Measurements from ENCODE around the gene PCDH7.

PCDH7 gene

GRCh38 chr4:30719454-30720020 is 632 bp upstream of the PCDH7 start:
- Histone ChIP-seq H3K9me3 (ENCODE audit: control insufficient read depth, low read length) (no peaks in the 10 kb centered on the region), H3K36me3 (ENCODE audit: control insufficient read depth, insufficient read depth, low read length) (peaks cover 20% of the 10 kb centered on the region), H3K4me3 (ENCODE audit: extremely low read depth, insufficient read depth, low read length, poor library complexity, severe bottlenecking) (peak overlapping the region; percentile 73), H3K4me1 (ENCODE audit: control insufficient read depth, insufficient read depth, low read length, poor library complexity, severe bottlenecking) (peaks cover 3% of the 10 kb centered on the region), H3K27ac (ENCODE audit: low read depth, low read length, severe bottlenecking) (peak overlapping the region; percentile 97)
- 0% methylated on average over 24 to 42 of the region's 42 CpGs for WGBS, 2 experiments (ENCODE audit: insufficient coverage in 2 of 2)

- Histone ChIP-seq H3K4me3 (ENCODE audit: extremely low read depth, insufficient read depth, low read length, poor library complexity, severe bottlenecking) (peak overlapping the region; percentile 73), H3K27ac (ENCODE audit: low read depth, low read length, severe bottlenecking) (peak overlapping the region; percentile 97), H3K36me3 (ENCODE audit: control insufficient read depth, insufficient read depth, low read length) (peaks cover 20% of the 10 kb centered on the region), H3K4me1 (ENCODE audit: control insufficient read depth, insufficient read depth, low read length, poor library complexity, severe bottlenecking) (peaks cover 3% of the 10 kb centered on the region), H3K9me3 (ENCODE audit: control insufficient read depth, low read length) (no peaks in the 10 kb centered on the region)
- WGBS, 2 experiments (ENCODE audit: insufficient coverage in 2 of 2), result 0% methylated on average over 24 to 35 of the region's 41 CpGs
Observed at GRCh38 chr4:30720661-30721184, 554 bp downstream of the PCDH7 start.

DNA sequence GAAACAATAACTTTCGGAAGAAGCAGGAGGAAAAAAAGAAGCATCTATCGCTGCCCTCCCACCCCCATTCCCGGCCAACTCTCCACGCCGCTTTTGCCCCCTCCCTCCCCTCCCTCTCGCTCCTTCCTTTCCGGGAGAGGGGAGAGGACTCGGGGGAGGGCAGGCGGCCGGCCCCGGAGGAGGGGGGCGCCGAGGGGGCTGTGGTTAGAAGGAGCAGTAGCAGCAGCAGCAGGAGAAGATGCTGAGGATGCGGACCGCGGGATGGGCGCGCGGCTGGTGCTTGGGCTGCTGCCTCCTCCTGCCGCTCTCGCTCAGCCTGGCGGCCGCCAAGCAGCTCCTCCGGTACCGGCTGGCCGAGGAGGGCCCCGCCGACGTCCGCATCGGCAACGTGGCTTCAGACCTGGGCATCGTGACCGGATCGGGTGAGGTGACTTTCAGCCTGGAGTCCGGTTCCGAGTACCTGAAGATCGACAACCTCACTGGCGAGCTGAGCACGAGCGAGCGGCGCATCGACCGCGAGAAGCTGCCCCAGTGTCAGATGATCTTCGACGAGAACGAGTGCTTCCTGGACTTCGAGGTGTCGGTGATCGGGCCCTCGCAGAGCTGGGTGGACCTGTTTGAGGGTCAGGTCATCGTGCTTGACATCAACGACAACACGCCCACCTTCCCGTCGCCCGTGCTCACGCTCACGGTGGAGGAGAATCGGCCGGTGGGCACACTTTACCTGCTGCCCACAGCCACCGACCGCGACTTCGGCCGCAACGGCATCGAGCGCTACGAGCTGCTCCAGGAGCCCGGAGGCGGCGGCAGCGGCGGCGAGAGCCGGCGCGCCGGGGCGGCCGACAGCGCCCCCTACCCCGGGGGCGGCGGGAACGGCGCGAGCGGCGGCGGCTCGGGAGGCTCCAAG is 1.3 kb downstream of the PCDH7 start:
- H3K36me3 ChIP-seq (ENCODE audit: control insufficient read depth, insufficient read depth, low read length), result peaks cover 20% of the 10 kb centered on the region
- H3K4me3 ChIP-seq (ENCODE audit: extremely low read depth, insufficient read depth, low read length, poor library complexity, severe bottlenecking), result peak overlapping the region; percentile 73
- H3K4me1 ChIP-seq (ENCODE audit: control insufficient read depth, insufficient read depth, low read length, poor library complexity, severe bottlenecking), result peaks cover 3% of the 10 kb centered on the region
- peak overlapping the region; percentile 97 for H3K27ac ChIP-seq (ENCODE audit: low read depth, low read length, severe bottlenecking)
- WGBS, 2 experiments (ENCODE audit: insufficient coverage in 2 of 2), result 0% methylated on average over 50 to 69 of the region's 95 CpGs
- no peaks in the 10 kb centered on the region for H3K9me3 ChIP-seq (ENCODE audit: control insufficient read depth, low read length)

GRCh38 chr4:30722092-30722358 is 1.9 kb downstream of the PCDH7 start:
- H3K36me3 ChIP-seq (ENCODE audit: control insufficient read depth, insufficient read depth, low read length), result peaks cover 20% of the 10 kb centered on the region
- H3K9me3 ChIP-seq (ENCODE audit: control insufficient read depth, low read length), result no peaks in the 10 kb centered on the region
- peak overlapping the region; percentile 73 for H3K4me3 ChIP-seq (ENCODE audit: extremely low read depth, insufficient read depth, low read length, poor library complexity, severe bottlenecking)
- H3K27ac ChIP-seq (ENCODE audit: low read depth, low read length, severe bottlenecking), result no peak overlapping the region
- H3K4me1 ChIP-seq (ENCODE audit: control insufficient read depth, insufficient read depth, low read length, poor library complexity, severe bottlenecking), result peaks cover 3% of the 10 kb centered on the region
- WGBS, 2 experiments (ENCODE audit: insufficient coverage in 2 of 2), result 0% methylated on average over 38 to 39 of the region's 39 CpGs

- Histone ChIP-seq H3K27ac (ENCODE audit: low read depth, low read length, severe bottlenecking) (no peak overlapping the region), H3K36me3 (ENCODE audit: control insufficient read depth, insufficient read depth, low read length) (peaks cover 20% of the 10 kb centered on the region), H3K9me3 (ENCODE audit: control insufficient read depth, low read length) (no peaks in the 10 kb centered on the region), H3K4me1 (ENCODE audit: control insufficient read depth, insufficient read depth, low read length, poor library complexity, severe bottlenecking) (peaks cover 3% of the 10 kb centered on the region), H3K4me3 (ENCODE audit: extremely low read depth, insufficient read depth, low read length, poor library complexity, severe bottlenecking) (peak overlapping the region; percentile 73)
- WGBS, 2 experiments (ENCODE audit: insufficient coverage in 2 of 2), result 3 to 4% methylated on average over 74 to 75 of the region's 77 CpGs
Observed at GRCh38 chr4:30722359-30723200, 2.4 kb downstream of the PCDH7 start.

GRCh38 chr4:30723201-30723955 is 3.2 kb downstream of the PCDH7 start:
- Histone ChIP-seq H3K4me3 (ENCODE audit: extremely low read depth, insufficient read depth, low read length, poor library complexity, severe bottlenecking) (peak overlapping the region; percentile 73), H3K4me1 (ENCODE audit: control insufficient read depth, insufficient read depth, low read length, poor library complexity, severe bottlenecking) (peaks cover 3% of the 10 kb centered on the region), H3K36me3 (ENCODE audit: control insufficient read depth, insufficient read depth, low read length) (peaks cover 20% of the 10 kb centered on the region), H3K27ac (ENCODE audit: low read depth, low read length, severe bottlenecking) (no peak overlapping the region), H3K9me3 (ENCODE audit: control insufficient read depth, low read length) (no peaks in the 10 kb centered on the region)
- WGBS, 2 experiments (ENCODE audit: insufficient coverage in 2 of 2), result 21 to 25% methylated on average over 9 to 11 of the region's 15 CpGs

DNA sequence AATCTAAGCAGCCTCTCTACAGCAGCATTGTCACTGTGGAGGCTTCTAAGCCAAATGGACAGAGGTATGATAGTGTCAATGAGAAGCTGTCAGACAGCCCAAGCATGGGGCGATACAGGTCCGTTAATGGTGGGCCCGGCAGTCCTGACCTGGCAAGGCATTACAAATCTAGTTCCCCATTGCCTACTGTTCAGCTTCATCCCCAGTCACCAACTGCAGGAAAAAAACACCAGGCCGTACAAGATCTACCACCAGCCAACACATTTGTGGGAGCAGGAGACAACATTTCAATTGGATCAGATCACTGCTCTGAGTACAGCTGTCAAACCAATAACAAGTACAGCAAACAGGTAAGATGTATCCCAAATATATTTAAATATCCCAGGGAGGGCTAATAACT is 4.1 kb downstream of the PCDH7 start:
- Histone ChIP-seq H3K9me3 (ENCODE audit: control insufficient read depth, low read length) (no peaks in the 10 kb centered on the region), H3K4me1 (ENCODE audit: control insufficient read depth, insufficient read depth, low read length, poor library complexity, severe bottlenecking) (peaks cover 3% of the 10 kb centered on the region), H3K27ac (ENCODE audit: low read depth, low read length, severe bottlenecking) (no peak overlapping the region), H3K36me3 (ENCODE audit: control insufficient read depth, insufficient read depth, low read length) (peaks cover 20% of the 10 kb centered on the region), H3K4me3 (ENCODE audit: extremely low read depth, insufficient read depth, low read length, poor library complexity, severe bottlenecking) (peak overlapping the region; percentile 73)
- WGBS, 2 experiments (ENCODE audit: insufficient coverage in 2 of 2), result 45 to 67% methylated on average over 3 of the region's 4 CpGs

- H3K36me3 ChIP-seq (ENCODE audit: control insufficient read depth, insufficient read depth, low read length), result peaks cover 20% of the 10 kb centered on the region
- peak overlapping the region; percentile 73 for H3K4me3 ChIP-seq (ENCODE audit: extremely low read depth, insufficient read depth, low read length, poor library complexity, severe bottlenecking)
- no CpG with 5 or more reads among the region's 2 CpGs for WGBS, 2 experiments (ENCODE audit: insufficient coverage in 2 of 2)
- H3K27ac ChIP-seq (ENCODE audit: low read depth, low read length, severe bottlenecking), result no peak overlapping the region
- H3K4me1 ChIP-seq (ENCODE audit: control insufficient read depth, insufficient read depth, low read length, poor library complexity, severe bottlenecking), result peaks cover 3% of the 10 kb centered on the region
- H3K9me3 ChIP-seq (ENCODE audit: control insufficient read depth, low read length), result no peaks in the 10 kb centered on the region
Observed at GRCh38 chr4:30725562-30725961, 5.4 kb downstream of the PCDH7 start.

GRCh38 chr4:30726090-30726675 is 6.0 kb downstream of the PCDH7 start:
- H3K4me1 ChIP-seq (ENCODE audit: control insufficient read depth, insufficient read depth, low read length, poor library complexity, severe bottlenecking), result peaks cover 3% of the 10 kb centered on the region
- H3K9me3 ChIP-seq (ENCODE audit: control insufficient read depth, low read length), result no peaks in the 10 kb centered on the region
- no CpG with 5 or more reads among the region's 2 CpGs for WGBS, 2 experiments (ENCODE audit: insufficient coverage in 2 of 2)
- H3K27ac ChIP-seq (ENCODE audit: low read depth, low read length, severe bottlenecking), result no peak overlapping the region
- peak overlapping the region; percentile 73 for H3K4me3 ChIP-seq (ENCODE audit: extremely low read depth, insufficient read depth, low read length, poor library complexity, severe bottlenecking)
- H3K36me3 ChIP-seq (ENCODE audit: control insufficient read depth, insufficient read depth, low read length), result peaks cover 20% of the 10 kb centered on the region

- Histone ChIP-seq H3K4me1 (ENCODE audit: control insufficient read depth, insufficient read depth, low read length, poor library complexity, severe bottlenecking) (peaks cover 3% of the 10 kb centered on the region), H3K9me3 (ENCODE audit: control insufficient read depth, low read length) (no peaks in the 10 kb centered on the region), H3K27ac (ENCODE audit: low read depth, low read length, severe bottlenecking) (no peak overlapping the region), H3K4me3 (ENCODE audit: extremely low read depth, insufficient read depth, low read length, poor library complexity, severe bottlenecking) (peak overlapping the region; percentile 18), H3K36me3 (ENCODE audit: control insufficient read depth, insufficient read depth, low read length) (peaks cover 22% of the 10 kb centered on the region)
- WGBS, 2 experiments (ENCODE audit: insufficient coverage in 2 of 2), result no CpG with 5 or more reads among the region's 2 CpGs
Observed at GRCh38 chr4:30727409-30727808, 7.2 kb downstream of the PCDH7 start.
